Central memory CD4-positive, alpha-beta T cell (primary cell): Measurements from ENCODE around the gene IL17REL.
A peak's percentile ranks its signal among the peaks of the same experiment; 100 is the strongest.
"Not testable (repeated sequence)": the region's sequence is repeated elsewhere in the genome, so short reads cannot be mapped to it uniquely, and the experiment has no call there.

Source experiments
- DNase-seq: peaks from one replicate; pipeline ENCODE4 v3.0.0; 2022

IL17REL gene

DNA sequence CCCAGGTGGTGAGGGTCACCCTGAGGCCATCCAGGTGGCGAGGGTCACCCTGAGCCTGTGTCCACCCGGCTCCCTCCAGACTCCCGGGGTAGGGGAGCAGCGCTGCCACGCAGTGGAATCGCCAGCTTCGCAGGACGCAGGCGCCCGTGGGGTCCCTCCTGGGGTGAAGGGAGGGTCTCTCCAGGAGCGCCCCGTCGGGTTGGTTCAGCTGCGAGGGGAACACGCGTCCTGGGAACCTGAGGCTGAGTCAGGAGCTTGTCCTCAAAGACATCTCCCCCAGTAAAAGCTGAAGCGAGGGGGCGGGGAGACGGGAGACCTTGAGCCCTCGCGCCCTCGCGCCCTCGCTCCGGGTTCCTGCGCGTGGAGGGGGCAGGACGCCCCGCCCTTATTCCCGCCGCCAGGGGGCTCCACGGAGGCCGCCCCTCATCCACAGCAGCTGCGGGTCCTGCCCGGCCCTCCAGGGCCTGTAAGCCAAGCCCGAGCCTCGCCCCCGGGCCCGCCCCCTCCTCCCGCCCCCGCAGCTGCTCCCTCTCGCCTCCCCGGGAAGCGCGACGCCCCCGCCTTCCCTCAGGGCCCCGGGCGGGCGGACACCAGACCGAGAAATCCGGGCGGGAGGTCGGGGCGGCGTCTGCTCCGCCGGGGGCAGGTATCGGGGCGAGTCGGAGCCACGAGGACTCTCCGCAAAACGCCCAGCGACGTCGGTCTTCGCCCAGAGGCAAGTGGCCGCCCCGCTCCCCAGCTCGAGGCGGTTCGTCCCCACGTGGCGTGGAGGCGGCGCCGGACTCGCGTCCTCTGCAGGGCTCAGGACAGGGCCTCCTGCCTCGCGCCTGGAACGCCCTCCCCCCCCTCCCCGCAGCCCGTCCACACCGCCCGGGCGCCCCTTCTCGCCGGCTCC is 29.2 kb downstream of the IL17REL start:
- no peak for DNase-seq

DNA sequence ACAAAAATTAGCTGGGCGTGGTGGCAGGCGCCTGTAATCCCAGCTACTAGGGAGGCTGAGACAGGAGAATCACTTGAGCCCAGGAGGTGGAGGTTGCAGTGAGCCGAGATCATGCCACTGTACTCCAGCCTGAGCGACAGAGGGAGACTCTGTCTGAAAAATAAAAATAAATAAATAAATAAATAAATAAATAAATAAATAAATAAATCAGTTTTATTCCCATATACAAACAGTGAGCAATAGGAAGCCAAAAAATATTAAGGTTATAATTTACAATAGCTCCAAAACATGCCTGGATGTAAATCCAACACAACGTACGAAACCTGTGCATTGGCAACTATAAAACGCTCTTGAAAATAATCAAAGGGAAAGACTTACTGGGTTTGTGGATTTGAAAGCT is 30.8 kb downstream of the IL17REL start:
- DNase-seq: not testable (repeated sequence)

DNA sequence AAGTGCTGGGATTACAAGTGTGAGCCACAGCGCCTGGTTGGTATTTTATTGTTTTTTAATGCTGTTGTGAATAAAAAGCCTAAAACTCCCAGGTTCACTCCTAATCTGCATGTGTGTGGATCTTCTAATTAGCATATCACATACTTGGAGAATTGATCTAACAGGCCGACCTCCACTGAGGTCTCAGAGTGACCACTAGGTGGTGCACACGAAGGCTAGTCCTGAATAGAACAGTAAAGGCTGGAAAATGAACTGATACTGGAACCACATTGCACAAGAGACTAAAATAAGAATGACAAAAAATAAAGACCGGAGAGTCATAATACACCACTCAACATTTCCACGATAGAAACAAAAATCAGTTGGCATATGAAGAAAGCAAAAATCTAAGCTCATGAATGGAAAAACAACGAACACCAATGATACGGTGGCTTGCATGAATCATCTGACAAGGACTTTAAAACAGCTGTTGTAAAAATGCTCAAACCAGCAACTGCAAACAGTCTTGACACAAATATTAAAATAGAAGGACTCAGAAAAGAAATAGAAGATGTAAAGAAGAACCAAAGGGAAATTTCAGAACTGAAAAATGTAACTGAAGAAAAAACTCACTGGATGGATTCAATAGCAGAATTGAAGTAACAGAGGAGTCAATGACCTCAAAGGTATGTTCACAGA is 32.8 kb downstream of the IL17REL start:
- DNase-seq: no peak

DNA sequence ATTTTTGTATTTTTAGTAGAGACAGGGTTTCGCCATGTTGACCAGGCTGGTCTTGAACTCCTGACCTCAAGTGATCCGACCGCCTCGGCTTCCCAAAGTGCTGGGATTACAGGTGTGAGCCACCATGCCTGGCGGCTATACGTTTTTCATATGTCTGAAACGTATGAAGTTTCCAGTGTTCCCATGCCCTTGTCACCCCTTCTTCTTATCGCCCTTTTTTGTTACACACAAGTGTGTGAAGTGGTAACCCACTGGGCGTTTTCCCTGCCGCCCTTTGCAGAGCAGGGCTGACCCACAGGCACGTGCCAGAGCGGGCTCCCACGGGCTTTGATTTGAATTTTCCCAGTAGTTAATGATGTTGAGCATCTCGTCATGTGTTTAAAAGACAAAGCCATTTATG is 35.0 kb downstream of the IL17REL start:
- DNase-seq: no peak

DNA sequence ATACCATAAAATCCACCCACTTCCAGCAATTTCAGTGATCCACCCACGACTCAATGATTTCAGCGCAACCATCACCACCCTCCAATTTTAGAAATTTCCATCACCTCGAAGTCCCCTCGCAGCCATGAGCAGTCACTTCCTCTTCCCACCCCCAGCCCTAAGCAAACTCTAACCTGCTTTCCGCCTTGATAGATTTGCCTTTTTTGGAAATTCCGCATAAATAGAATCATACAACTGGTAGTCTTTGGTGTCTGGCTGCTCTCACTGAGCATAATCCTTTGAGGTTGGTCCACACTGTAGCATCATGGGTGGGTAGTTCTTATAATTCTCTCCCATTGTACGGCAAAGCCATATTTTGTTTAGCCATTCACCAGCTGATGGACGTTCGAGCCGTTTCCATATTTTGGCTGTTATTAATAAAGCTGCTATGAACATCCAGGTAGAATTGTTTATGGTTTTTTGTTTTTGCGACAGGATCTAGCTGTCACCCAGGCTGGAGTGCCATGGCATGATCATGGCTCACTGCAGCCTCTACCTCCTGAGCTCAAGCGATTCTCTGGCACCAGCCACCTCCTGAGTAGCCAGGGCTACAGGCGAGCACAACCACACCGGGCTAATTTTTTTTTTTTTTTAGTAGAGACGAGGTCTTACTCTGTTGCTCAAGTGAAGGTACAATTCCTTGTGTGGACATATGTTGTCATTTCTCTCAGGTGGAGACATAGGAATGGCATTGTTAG is 36.0 kb downstream of the IL17REL start:
- peak; percentile 47 for DNase-seq

DNA sequence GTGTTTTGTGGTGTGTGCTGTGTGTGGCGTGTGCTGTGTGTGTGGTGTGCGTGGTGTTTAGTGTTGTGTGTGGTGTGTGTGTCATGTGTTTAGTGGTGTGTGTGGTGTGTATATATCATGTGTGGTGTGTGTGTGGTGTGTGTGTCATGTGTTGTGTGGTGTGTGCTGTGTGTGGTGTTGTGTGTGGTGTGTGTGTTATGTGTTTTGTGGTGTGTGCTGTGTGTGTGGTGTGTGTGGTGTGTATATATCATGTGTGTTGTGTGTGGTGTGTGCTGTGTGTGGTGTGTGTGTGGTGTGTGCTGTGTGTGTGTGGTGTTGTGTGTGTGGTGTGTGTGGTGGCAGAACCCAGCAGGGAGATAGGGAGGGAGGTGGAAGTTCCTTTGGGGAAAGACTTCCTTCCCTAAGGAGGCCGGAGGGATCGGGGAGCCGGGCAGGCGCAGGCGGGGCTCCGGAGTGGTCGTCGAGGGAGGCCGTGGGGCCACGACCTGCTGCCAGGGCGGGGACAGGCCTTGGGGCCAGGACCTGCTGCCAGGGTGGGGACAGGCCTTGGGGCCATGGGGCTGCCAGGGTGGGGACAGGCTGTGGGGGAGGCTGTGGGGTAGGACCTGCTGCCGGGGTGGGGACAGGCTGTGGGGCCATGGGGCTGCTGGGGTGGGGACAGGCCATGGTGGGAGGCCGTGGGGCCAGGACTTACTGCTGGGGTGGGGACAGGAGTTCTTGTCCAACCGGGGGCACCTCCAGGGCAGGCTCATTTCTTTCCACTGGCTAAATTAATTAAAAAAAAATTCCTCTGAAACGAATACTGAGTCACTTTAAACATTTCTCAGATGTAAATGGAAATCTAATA is 36.8 kb downstream of the IL17REL start:
- DNase-seq: no peak

DNA sequence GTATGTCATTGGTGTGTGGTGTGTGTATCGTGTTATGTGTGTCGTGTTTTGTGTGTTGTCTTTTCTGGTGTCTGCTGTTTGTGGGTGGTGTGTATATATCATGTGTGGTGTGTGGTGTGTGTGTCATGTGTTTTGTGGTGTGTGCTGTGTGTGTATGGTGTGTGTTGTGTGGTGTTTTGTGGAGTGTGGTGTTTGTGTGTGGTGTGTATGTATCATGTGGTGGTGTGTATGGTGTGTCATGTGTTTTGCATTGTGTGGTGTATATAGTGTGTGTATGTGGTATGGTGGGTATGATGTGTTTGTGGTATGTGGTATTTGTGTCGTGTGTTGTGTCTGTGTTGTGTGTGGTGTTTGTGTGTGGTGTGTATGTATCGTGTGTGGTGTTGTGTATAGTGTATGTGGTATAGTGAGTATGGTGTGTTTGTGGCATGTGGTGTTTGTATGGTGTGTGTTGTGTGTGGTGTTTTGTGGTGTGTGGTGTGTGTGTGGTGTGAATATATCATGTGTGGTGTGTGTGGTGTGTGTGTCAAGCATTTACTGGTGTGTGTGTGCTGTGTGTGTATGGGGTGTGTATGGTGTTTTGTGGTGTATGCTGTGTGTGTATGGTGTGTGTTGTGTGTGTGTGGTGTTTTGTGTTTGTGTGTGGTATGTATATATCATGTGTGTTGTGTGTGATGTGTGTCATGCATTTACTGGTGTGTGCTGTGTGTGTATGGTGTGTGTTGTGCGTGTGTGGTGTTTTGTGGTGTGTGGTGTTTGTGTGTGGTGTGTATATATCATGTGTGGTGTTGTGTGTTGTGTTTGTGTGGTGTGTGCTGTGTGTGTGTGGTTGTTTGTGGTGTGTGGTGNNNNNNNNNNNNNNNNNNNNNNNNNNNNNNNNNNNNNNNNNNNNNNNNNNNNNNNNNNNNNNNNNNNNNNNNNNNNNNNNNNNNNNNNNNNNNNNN is 39.3 kb downstream of the IL17REL start:
- no peak for DNase-seq

DNA sequence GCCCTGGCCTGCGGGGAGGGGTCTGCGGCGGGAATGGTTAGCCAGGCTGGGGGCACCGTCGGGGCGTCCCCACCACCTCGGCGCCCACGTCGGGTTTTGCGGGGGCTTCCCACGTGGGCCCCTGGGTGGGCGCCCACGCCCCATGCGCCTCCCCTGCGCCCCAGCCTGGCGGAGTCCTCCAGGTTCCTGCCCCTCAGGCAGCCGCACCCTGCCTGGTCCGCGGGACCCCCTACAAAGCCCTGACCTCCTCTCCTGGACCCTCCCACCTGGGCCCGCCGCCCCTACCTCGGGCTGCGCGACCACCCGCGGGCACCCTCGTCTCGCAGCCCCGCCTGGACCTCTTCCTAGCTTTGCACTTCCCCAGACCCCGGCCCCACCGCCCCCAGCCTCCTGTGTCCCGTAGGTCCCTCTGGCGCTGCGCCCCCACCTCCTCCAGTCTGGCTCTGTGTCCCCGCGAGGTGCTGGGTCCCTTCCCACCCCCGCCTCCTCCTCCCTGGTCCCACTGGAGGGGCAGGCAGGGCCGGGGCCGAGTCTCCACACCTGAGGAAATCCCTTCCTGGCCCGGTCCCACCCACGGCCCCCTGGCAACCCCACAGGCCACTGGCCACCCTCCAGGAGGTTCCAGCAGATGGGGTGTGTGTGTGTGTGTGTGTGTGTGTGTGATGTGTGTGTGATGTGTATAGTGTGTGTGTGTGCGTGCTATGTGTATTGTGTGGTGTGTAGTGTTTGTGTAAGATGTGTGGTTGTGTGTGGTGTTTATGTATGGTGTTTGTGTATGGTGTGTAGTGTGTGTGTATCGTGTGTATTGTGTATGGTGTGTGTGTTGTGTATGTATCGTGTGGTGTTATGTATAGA is 40.2 kb downstream of the IL17REL start:
- no peak for DNase-seq

DNA sequence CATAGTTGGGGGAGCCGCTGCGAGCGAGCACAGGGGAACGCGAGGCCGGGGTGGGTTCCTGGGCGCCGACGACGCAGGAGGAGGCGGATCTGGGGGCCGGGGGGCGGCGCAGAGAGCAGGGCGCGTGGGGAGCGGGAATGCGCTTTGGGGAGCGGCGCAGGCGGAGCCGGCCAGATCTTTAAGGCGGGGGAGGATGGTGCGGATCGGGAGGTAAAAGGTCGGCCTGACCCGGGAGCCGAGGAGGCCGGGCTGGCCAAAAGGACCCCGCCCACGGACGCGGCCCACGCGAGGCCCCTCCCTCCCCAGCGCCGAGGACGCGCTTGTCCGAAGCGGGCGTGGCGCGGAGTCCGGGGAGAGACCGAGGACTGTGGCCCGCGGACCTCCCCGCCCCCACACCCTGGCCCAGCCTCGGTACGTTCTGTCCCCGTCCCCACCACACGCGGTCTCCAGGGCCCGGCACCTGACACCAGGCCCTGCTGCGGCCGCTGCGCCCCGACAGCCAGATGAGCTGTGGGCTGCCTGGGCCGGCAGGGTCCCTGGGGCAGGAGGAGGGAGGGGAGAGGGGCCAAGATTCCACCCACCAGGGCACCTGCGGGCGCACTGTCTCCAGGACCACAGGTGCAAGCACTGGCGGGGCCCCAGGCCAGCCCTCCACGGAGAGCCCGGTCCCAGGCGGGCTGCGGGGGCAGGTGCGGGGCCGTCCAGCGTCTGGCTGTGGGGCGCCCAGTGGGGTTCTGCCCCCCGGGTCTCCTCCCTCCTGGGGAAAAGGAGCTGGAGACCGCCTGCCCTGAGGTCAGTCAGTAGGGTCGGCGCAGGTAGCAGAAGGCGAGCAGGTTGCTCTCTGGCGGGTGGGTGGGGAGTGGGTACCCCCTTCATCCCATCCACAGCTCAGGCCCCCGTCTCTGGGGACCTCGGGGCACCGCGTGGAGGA is 41.1 kb downstream of the IL17REL start:
- no peak for DNase-seq

DNA sequence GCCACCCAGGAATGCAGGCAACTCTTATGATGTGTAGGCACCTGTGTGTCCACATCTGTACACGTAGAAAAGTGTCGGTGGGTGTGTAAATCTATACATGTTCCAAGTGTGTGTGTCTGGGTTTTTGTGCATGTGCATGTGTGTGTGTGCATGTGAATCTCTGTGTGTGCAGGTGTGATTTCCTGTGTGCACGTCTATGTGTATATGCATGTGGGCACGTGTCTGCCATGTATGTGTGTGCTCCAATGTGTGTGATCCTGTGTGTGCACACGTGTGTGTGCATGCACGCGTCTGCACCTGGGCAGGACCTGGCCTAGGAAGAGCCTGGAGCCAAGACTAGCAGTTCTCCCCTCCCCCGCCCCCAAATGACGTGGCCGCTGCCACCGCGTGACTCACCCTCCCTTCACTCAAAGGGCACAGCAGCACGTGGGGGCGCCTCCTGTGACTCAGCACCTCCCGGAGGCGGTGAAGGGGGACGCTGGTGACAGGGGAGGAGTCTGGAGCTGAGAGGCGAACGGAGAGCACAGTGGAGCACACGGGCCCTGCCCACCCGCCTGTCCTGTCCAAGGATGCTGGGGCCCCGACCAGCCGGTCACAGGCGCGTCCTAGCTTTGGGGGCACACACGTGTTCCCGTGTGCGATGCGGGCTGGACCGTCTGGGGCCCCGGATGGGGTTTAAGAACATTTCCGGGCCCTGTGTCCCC is 41.9 kb downstream of the IL17REL start:
- DNase-seq: peak; percentile 90

DNA sequence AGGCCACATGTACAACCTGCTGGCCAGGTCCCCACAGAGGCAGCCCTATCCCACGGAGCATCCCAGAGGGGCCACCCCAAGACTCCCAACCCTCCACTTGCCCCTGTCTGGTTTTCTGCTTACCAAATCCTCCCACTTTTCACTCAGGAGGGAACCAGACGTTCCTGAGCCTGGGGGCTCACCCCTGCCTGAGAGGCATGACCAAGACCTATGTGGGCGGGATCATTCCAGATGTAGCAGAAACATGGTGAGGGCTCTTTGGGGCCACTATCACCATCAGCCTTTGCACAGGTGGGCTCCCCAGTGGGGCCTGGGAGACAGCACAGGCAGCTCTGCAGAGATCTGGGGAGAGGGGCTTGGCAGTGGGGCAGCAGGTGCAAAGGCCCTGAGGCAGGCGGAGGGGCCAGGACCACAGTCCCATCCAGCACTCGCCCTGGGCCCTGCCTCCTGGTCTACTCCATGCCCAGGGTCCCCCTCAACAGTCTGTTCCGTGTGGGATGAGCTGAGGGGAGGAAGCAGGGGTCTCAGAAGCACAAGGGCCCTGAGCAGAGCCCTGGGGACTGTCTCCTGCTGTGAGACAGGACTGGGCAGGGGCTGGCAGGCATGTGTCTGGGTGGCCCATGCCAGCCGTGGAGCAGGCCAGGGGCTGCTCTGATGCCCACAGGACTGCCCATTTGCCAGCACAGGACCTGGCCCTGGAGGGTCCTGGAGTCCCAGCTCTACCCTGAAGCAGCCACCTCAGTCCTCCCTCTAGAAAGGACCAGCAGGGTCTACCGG is 42.6 kb downstream of the IL17REL start:
- DNase-seq: no peak

DNA sequence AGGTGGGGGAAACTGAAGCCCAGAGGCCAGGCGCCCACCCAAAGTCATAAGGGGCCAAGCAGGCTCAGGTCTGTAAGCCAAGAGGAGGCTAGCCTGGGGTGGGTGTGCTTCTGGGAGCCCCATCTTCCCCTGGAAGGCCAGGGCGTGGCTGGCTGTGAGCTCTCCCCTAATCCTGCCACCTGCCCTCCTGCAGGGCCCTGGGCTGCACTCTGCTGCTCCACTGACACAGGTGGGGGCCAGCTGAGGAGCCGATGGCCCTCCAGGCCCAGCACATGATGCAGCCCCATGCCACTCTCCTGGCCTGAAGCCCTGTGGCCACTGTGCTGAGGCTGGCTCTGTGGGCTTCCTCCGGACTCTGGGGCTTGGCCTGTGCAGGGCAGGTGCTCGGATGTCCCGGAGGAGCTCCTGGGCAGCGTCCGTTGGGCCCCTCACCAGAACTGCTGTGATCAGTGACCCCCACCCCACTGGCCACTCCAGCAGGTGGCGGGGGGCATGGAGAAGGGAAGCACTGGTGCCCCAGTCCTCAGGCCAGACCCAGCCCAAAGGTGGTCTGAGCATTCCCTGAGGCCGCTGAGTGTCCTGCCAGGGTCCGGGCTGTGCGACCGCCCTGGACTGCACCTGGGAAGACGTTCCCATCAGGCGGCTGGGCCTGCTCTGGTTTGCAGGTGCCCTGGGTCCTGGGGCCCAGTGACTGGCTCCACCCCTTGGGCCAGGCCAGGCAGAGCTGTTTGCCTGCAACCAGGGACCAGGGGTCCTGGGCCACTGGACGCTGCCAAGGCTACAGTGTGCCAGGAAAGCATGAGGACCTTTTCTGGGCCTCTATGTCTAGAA is 43.5 kb downstream of the IL17REL start:
- no peak for DNase-seq

DNA sequence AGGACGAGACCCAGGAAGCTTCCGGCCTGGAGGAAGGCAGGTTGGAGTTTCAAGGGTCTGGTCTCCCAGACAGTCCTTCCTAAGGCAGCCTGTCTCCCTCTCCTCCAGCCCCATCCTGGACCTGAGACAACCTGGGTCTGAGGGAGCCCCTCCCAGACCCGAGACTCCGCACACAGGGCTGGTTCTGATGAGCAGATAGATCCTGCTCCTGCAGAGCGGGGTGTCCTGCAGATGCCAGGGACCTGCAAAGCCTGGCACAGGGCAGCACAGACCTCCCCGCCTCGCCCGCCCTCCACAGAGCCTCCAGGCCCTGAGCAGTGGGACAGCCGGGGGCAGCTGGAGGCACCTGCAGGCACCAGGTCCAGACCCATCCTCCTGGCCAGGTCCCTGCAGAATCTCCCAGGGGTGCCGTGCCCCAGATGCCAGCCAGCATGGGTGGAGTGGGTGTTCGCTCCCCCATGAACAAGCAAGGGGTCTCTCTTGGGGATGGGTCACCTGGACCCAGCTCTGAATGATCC is 44.2 kb downstream of the IL17REL start:
- no peak for DNase-seq

DNA sequence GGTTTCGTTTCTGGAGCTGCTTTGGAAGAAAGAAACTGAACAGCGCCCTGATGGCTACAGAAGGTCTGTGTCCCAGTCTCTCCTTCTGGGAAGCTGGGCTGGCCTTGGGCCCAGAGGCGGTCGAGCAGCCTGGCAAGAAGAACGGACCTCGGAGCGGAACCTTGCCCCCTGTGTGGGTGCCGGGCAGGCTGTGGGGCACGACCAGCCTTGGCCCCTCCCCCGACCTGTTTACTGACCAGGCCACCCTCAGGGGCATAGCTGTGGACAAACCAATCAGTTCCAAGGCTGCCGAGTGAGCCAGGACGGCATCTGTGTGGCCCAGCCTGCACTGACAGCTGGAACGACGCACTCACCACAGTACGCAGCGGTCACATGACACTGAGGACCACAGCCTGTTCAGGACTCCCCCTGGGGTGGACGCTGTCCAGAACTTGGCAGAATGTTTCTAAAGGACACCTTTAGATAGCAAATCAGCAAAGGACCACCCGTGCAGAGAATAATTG is 44.8 kb downstream of the IL17REL start:
- no peak for DNase-seq

DNA sequence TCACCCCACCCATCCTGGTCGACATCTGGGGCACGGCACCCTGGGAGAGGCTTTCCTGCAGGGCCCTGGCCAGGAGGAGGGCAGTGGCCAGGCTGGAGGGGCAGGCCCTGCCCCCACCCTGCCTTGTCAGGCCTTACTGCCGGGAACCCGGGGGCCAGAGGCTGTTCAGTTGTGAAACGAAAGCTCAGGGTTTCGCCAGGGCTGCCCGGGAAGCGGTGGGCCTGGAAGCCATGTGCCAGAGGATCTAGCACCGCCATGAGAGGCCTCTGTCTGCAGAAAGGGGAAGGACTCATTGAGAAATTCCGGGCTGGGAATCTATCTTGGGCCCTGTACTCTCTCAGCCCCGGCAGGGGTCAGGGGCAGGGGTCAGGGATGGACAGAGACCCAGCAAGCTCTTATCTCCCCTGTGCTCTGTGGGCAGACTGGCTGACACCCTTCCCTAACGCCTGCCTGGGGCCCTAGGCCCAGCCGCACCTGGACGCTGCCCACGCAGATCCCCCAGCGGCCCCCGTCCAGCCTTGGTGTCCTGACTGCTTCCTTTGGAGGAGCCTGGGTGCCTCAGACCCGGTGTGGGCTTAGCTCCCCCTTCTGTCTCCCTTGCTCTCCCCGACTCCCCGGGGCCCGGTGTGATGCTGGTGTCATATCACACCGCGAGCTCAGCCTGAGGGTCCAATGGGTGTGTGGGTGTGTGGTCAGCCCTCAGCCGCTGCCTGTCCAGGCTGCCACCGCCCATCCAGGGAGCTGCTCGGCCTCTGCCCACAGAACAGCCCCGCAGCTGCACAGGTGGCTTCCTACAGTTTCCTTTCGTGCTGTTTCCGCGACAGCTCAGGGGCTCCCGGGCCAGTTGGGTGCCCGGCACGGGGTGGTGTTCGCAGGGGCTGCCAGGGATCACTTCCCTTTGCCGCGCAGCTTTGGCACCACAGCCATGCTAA is 45.5 kb downstream of the IL17REL start:
- no peak for DNase-seq
